HTR-8/SVneo (cell line): ENCODE results near the gene CBFB.
"Not testable (repeated sequence)": the region's sequence is repeated elsewhere in the genome, so short reads cannot be mapped to it uniquely, and the experiment has no call there.

ENCODE experiments used
- DNase-seq: peaks from one replicate; pipeline ENCODE4 v3.0.0; 2011; ENCODE audit warnings: low spot score, mixed read lengths; ENCODE audit not compliant: insufficient read length
- FAIRE-seq: peaks from 2 replicates; lab custom pipeline; 2011; peaks lifted over from hg19 to GRCh38; lab: Jason Lieb, UNC

CBFB gene

GRCh38 chr16:67039260-67040020 lies 10.5 kb downstream of the CBFB start:
- FAIRE-seq (no peak), DNase-seq (no peak)

- DNase-seq (no peak), FAIRE-seq (no peak)
Measured at GRCh38 chr16:67040166-67040565, 11.2 kb downstream of the CBFB start.

GRCh38 chr16:67040906-67041305 lies 12.0 kb downstream of the CBFB start:
- no peak for FAIRE-seq

GRCh38 chr16:67041520-67041919 lies 12.6 kb downstream of the CBFB start:
- not testable (repeated sequence) for DNase-seq, FAIRE-seq

More at GRCh38 chr16:67040906-67041305, 12.0 kb downstream of the CBFB start:
- DNase-seq = no peak

GRCh38 chr16:67043420-67043819 lies 14.5 kb downstream of the CBFB start:
- FAIRE-seq (no peak), DNase-seq (no peak)

GRCh38 chr16:67050796-67051195 lies 21.8 kb downstream of the CBFB start:
- DNase-seq (no peak), FAIRE-seq (no peak)

- FAIRE-seq = no peak
- DNase-seq = no peak
Measured at GRCh38 chr16:67052399-67052798, 23.4 kb downstream of the CBFB start.

- no peak for DNase-seq
- no peak for FAIRE-seq
Measured at GRCh38 chr16:67053767-67054334, 24.9 kb downstream of the CBFB start.

GRCh38 chr16:67054901-67055300 lies 26.0 kb downstream of the CBFB start:
- DNase-seq (no peak), FAIRE-seq (no peak)

- DNase-seq = peak; percentile 90
- FAIRE-seq = peak; percentile 98
Measured at GRCh38 chr16:67055712-67056487, 27.0 kb downstream of the CBFB start.

GRCh38 chr16:67063008-67063407 lies 34.1 kb downstream of the CBFB start:
- DNase-seq (no peak), FAIRE-seq (no peak)

GRCh38 chr16:67068212-67068753 lies 39.3 kb downstream of the CBFB start:
- DNase-seq (no peak), FAIRE-seq (peak; percentile 85)

- peak; percentile 38 for FAIRE-seq
- DNase-seq = no peak
Measured at GRCh38 chr16:67071476-67072048, 42.6 kb downstream of the CBFB start.

- no peak for FAIRE-seq
Measured at GRCh38 chr16:67075331-67075730, 46.4 kb downstream of the CBFB start.

GRCh38 chr16:67077871-67078270 lies 48.9 kb downstream of the CBFB start:
- FAIRE-seq = no peak
- no peak for DNase-seq

More at GRCh38 chr16:67075331-67075730, 46.4 kb downstream of the CBFB start:
- no peak for DNase-seq

GRCh38 chr16:67082100-67082499 lies 53.2 kb downstream of the CBFB start:
- FAIRE-seq (no peak), DNase-seq (no peak)

- FAIRE-seq (no peak), DNase-seq (no peak)
Measured at GRCh38 chr16:67082891-67083290, 53.9 kb downstream of the CBFB start.

GRCh38 chr16:67084345-67085028 lies 55.5 kb downstream of the CBFB start:
- FAIRE-seq (no peak), DNase-seq (no peak)

- DNase-seq (no peak), FAIRE-seq (no peak)
Measured at GRCh38 chr16:67086822-67087221, 57.9 kb downstream of the CBFB start.

GRCh38 chr16:67087291-67087690 lies 58.3 kb downstream of the CBFB start:
- DNase-seq = no peak
- FAIRE-seq = no peak
